Measurements from ENCODE around the gene HCRTR1.

DNA sequence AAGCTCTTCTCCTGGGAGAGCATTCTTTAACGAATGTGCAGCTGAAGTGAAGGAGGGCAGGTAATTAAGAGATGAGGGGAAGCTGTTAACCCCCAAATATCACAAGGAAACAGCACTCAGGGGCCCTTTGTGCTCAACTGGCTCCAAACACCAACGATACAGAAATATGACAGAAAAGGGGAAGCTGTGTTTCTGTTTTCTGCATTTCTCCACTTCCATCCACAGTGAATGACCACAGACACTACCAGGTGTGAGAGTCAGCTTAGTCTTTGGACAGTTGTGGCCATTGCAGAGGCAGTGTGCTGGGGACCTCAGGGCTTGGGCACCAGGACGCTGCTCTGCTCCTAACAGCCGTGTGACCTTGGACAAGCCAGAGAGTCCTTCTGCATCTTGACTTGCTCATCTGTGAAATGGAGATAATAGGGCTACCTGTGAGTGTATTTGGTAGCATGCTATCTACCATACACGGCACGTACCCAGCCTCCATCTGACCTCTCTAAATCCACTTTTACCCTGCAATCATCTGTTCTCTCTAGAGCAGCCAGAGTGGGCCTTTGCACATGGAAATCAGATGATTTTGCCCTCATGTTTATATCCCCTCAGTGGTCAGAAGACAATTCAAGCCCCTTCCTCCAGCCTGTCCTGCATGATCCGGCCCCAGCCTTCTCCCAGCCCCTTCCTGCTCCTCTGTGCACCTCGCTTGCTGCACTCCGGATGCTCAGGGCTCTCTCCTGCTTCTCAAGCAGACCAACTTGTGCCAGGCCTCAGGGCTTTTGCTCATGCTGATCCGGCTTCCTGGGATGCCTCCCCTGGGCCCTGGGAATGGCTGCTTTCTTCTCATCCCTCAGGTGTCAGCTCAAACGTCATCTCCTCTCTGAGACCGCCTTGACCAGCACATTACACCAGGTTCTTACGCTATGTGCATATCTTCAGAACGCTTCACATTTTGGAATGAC is 45.9 kb upstream of the HCRTR1 start:
- TF ChIP-seq, protein P1, sequence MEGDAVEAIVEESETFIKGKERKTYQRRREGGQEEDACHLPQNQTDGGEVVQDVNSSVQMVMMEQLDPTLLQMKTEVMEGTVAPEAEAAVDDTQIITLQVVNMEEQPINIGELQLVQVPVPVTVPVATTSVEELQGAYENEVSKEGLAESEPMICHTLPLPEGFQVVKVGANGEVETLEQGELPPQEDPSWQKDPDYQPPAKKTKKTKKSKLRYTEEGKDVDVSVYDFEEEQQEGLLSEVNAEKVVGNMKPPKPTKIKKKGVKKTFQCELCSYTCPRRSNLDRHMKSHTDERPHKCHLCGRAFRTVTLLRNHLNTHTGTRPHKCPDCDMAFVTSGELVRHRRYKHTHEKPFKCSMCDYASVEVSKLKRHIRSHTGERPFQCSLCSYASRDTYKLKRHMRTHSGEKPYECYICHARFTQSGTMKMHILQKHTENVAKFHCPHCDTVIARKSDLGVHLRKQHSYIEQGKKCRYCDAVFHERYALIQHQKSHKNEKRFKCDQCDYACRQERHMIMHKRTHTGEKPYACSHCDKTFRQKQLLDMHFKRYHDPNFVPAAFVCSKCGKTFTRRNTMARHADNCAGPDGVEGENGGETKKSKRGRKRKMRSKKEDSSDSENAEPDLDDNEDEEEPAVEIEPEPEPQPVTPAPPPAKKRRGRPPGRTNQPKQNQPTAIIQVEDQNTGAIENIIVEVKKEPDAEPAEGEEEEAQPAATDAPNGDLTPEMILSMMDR (IDR thresholded peaks at IDR 0.05 in 4 of 5, conservative IDR thresholded peaks at IDR 0.05 in 1 of 5): no peak
- TF ChIP-seq POLR2A (IDR thresholded peaks at IDR 0.05): no peak
